GM21528 (cell line): ENCODE data around the gene CCSER1.
"Not testable (repeated sequence)": the region's sequence is repeated elsewhere in the genome, so short reads cannot be mapped to it uniquely, and the experiment has no call there.

Source experiments
- ATAC-seq: cut with Tn5 transposase; IDR thresholded peaks from one replicate; pipeline ENCODE4 v1.9.1; 2021; ENCODE audit warnings: mild to moderate bottlenecking, moderate library complexity; ENCODE audit not compliant: unreplicated experiment, low FRiP score

Gene CCSER1

GRCh38 chr4:91592125-91592524 lies 1464.9 kb downstream of the CCSER1 start:
- no peak for ATAC-seq

- ATAC-seq, result no peak
Observed at GRCh38 chr4:91596718-91597117, 1469.5 kb downstream of the CCSER1 start.

GRCh38 chr4:91598696-91599095 lies 1471.5 kb downstream of the CCSER1 start:
- ATAC-seq, result no peak

GRCh38 chr4:91600301-91600700 lies 1473.1 kb downstream of the CCSER1 start:
- no peak for ATAC-seq

GRCh38 chr4:91601401-91601800 lies 1474.2 kb downstream of the CCSER1 start:
- no peak for ATAC-seq

- ATAC-seq, result no peak
Observed at GRCh38 chr4:91611782-91612181, 1484.6 kb downstream of the CCSER1 start.

GRCh38 chr4:91620952-91621351 lies 1493.8 kb downstream of the CCSER1 start:
- no peak for ATAC-seq

GRCh38 chr4:91621446-91621845 lies 1494.3 kb downstream of the CCSER1 start:
- no peak for ATAC-seq

- ATAC-seq, result no peak
Observed at GRCh38 chr4:91622925-91623602, 1495.9 kb downstream of the CCSER1 start.

- ATAC-seq, result not testable (repeated sequence)
Observed at GRCh38 chr4:91623603-91623967, 1496.4 kb downstream of the CCSER1 start.

- no peak for ATAC-seq
Observed at GRCh38 chr4:91630054-91630453, 1502.9 kb downstream of the CCSER1 start.

- ATAC-seq, result no peak
Observed at GRCh38 chr4:91630764-91631163, 1503.6 kb downstream of the CCSER1 start.

- ATAC-seq, result no peak
Observed at GRCh38 chr4:91631335-91631734, 1504.1 kb downstream of the CCSER1 start.

GRCh38 chr4:91636083-91636482 lies 1508.9 kb downstream of the CCSER1 start:
- ATAC-seq, result no peak
